Measurements from ENCODE around the gene ATP6V1A.

Gene ATP6V1A

GRCh38 chr3:113852506-113852905, 105.7 kb downstream of the ATP6V1A start:
- DNase-seq (ENCODE audit: low read depth): no peak
- TF ChIP-seq, protein P1, sequence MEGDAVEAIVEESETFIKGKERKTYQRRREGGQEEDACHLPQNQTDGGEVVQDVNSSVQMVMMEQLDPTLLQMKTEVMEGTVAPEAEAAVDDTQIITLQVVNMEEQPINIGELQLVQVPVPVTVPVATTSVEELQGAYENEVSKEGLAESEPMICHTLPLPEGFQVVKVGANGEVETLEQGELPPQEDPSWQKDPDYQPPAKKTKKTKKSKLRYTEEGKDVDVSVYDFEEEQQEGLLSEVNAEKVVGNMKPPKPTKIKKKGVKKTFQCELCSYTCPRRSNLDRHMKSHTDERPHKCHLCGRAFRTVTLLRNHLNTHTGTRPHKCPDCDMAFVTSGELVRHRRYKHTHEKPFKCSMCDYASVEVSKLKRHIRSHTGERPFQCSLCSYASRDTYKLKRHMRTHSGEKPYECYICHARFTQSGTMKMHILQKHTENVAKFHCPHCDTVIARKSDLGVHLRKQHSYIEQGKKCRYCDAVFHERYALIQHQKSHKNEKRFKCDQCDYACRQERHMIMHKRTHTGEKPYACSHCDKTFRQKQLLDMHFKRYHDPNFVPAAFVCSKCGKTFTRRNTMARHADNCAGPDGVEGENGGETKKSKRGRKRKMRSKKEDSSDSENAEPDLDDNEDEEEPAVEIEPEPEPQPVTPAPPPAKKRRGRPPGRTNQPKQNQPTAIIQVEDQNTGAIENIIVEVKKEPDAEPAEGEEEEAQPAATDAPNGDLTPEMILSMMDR (conservative IDR thresholded peaks at IDR 0.05; ENCODE audit: low read depth, low read length): no peak
- H3K4me3 ChIP-seq (ENCODE audit: low read length): no peak overlapping the region

All from retinal pigment epithelial cell (primary cell).